ENCODE measurements around the gene ZNF205. TPM values are rescaled to one million over a fixed set of nuclear protein-coding genes. Genes with fewer than 3 reads are reported as not detected.
A peak's percentile ranks its signal among the peaks of the same experiment; 100 is the strongest.

Gene ZNF205
- total RNA-seq, 1 donor from 2014 or later: 21.1 TPM

DNA sequence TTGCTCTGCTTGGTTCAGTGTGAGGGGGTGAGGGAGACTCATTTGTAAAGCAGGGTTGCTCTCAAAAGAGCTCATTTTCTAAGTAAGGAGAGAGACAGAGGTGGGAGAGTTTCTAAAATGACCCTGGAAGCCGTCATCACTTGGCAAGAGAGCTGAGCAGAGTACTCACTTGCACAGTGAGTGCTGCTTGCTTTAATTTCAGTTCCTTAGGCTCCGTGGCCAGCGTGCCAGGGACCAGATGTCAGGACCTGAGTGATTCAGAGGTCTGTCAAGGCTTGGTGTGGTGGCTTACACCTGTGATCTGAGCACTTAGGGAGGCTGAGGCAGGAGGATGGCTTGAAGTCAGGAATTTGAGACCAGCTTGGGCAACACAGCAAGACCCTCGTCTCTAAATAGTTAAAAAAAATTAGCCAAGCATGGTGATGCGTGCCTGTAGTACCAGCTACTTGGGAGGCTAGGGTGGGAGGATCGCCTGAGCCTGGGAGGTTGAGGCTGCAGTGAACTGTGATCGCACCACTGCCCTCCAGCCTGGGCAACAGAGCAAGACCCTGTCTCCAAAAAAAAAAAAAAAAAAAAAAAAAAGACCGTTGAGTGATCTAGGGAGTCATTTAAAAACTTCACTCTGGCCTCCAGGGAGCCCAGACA is 10.7 kb downstream of the ZNF205 start:
- TF ChIP-seq, protein P1, sequence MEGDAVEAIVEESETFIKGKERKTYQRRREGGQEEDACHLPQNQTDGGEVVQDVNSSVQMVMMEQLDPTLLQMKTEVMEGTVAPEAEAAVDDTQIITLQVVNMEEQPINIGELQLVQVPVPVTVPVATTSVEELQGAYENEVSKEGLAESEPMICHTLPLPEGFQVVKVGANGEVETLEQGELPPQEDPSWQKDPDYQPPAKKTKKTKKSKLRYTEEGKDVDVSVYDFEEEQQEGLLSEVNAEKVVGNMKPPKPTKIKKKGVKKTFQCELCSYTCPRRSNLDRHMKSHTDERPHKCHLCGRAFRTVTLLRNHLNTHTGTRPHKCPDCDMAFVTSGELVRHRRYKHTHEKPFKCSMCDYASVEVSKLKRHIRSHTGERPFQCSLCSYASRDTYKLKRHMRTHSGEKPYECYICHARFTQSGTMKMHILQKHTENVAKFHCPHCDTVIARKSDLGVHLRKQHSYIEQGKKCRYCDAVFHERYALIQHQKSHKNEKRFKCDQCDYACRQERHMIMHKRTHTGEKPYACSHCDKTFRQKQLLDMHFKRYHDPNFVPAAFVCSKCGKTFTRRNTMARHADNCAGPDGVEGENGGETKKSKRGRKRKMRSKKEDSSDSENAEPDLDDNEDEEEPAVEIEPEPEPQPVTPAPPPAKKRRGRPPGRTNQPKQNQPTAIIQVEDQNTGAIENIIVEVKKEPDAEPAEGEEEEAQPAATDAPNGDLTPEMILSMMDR (conservative IDR thresholded peaks at IDR 0.05): no peak
- H3K9me3 Mint-ChIP-seq: no peaks in the 10 kb centered on the region
- peak overlapping the region; percentile 92 for H3K4me3 Mint-ChIP-seq
- peaks cover 29% of the 10 kb centered on the region for H3K4me1 Mint-ChIP-seq
- peaks cover 3% of the 10 kb centered on the region for H3K36me3 Mint-ChIP-seq (ENCODE audit: low read depth)
- H3K27ac Mint-ChIP-seq (ENCODE audit: unreplicated experiment): no peak overlapping the region
- H3K27me3 Mint-ChIP-seq (ENCODE audit: low read depth): peaks cover 4% of the 10 kb centered on the region
- DNase-seq (ENCODE audit: low read depth, low spot score): no peak

DNA sequence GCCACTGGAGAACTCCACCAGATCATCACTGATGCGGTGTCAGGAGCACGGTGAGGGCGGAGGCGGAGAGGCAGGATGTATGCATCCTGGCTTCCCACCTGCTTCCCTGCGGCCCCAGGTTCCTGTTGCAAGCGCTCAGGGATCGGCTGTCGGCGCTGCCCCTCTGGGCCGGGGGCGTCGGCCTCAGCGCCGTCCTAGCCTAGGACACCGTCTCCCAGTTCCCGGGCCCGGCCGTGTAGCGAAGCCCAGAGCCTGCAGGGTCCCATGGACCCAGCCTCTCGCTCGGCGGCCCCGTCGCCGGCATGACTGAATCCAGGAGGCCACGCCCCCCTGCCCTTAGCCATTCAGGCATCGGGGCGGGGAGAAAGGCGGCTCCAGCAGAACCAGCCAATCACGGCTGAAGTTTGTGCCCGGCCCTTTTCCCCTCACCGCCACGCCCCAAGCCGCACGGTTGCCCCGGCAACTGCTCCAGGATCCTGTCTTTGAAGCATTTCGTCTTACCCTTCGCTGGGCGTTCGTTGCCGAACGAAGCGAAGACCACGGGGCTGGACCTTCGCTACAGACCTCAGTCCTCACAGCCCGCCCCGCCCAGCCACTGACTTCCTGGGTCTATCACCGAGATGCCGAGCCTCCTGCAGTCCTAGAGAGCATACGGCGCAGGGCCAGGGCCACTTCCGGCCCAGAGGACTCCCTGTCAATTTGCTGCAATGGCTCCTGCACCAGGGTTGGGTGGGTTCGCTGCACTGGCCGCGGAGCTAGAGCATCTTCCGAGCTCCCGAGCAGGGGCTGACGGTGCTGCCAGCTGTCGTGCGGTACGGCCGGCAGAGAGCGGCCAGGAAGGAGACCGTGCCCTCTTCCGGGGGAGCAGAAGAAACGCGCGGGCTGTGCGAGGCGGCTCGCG is 11.8 kb downstream of the ZNF205 start:
- Mint-ChIP-seq H3K4me3 (peak overlapping the region; percentile 92), H3K27ac (ENCODE audit: unreplicated experiment) (peak overlapping the region; percentile 98), H3K36me3 (ENCODE audit: low read depth) (peaks cover 3% of the 10 kb centered on the region), H3K27me3 (ENCODE audit: low read depth) (peaks cover 4% of the 10 kb centered on the region), H3K4me1 (peaks cover 31% of the 10 kb centered on the region), H3K9me3 (no peaks in the 10 kb centered on the region)
- TF ChIP-seq, protein P1 (conservative IDR thresholded peaks at IDR 0.05): peak; percentile 47
- peak; percentile 98 for DNase-seq (ENCODE audit: low read depth, low spot score)

- Mint-ChIP-seq H3K4me3 (peak overlapping the region; percentile 69), H3K4me1 (peaks cover 40% of the 10 kb centered on the region), H3K9me3 (no peaks in the 10 kb centered on the region), H3K36me3 (ENCODE audit: low read depth) (peaks cover 9% of the 10 kb centered on the region), H3K27ac (ENCODE audit: unreplicated experiment) (no peak overlapping the region), H3K27me3 (ENCODE audit: low read depth) (peaks cover 4% of the 10 kb centered on the region)
- no peak for DNase-seq (ENCODE audit: low read depth, low spot score)
- TF ChIP-seq, protein P1 (conservative IDR thresholded peaks at IDR 0.05): no peak
These were observed 15.4 kb downstream of the ZNF205 start for GRCh38 chr16:3127745-3128144.

DNA sequence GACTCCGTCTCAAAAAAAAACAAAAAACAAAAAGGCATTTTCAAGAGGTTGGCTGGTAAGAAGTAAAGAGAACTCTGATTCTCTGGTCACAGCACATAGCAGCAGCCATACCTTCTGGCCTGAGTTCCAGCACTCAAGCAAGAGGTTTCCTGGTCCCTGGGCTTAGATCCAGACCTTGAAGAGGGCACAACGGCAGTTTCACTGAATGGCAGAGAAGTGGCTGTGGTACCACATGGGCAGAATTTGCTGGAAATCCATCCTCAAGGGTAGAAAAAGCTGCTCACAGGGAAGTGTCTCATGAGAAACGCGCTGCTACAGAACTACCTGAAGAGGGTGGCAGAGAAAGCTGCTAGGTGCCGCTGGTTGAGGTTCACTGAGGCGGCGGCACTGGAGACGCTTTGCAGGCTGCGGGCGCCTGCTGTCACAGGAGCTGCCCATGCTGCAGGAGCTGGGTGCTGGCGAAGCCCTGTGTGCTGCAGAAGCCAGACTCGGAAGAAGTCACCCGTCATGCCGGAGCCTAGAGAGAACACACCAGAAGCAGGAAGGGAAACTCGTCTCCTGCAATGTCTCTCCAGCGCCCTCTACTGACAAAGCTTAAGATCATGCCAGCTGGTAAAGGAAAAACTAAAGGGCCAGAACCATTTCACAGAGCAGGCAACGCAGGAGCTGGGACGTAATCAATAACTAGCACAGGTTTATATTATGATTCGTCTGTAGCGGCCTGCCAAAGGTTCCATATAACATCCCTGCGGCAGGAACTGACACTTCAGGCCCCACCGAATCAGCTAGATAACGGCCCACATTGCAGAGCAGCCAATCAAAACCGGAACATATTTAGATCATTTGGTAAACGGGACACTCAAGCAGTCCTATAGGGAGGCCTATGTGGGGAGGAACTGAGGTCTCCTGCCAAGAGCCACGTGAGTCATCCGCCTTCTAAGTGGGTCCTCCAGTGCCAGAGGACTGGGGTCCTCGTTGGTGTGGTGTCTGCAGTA is 17.0 kb downstream of the ZNF205 start:
- Mint-ChIP-seq H3K27me3 (ENCODE audit: low read depth) (no peaks in the 10 kb centered on the region), H3K27ac (ENCODE audit: unreplicated experiment) (peak overlapping the region; percentile 77), H3K36me3 (ENCODE audit: low read depth) (peaks cover 9% of the 10 kb centered on the region), H3K4me3 (peak overlapping the region; percentile 87), H3K9me3 (no peaks in the 10 kb centered on the region), H3K4me1 (peaks cover 40% of the 10 kb centered on the region)
- TF ChIP-seq, protein P1 (conservative IDR thresholded peaks at IDR 0.05): peak; percentile 92
- peak; percentile 75 for DNase-seq (ENCODE audit: low read depth, low spot score)

Measured in neural crest cell (in vitro differentiated cells).